HEK293 (cell line): ENCODE data around the gene DISC1.

Experiments
- CTCF ChIP-seq: fragments of 450-650 bp; formaldehyde crosslinking; IDR thresholded peaks from 2 replicates; pipeline ENCODE4 v1.5.1; 2016; ENCODE audit warnings: missing biosample characterization, missing genetic modification characterization
- EGR2 ChIP-seq: fragments of 450-650 bp; formaldehyde crosslinking; IDR thresholded peaks from 2 replicates; pipeline ENCODE4 v1.5.1; 2016; ENCODE audit warnings: low read depth, missing biosample characterization, missing genetic modification characterization
- GLIS2 ChIP-seq: fragments of 450-650 bp; formaldehyde crosslinking; IDR thresholded peaks from 2 replicates; pipeline ENCODE4 v1.5.1; 2016; ENCODE audit warnings: missing biosample characterization, missing genetic modification characterization
- INSM2 ChIP-seq: fragments of 450-650 bp; formaldehyde crosslinking; IDR thresholded peaks from 2 replicates; pipeline ENCODE4 v1.5.1; 2016; ENCODE audit warnings: missing biosample characterization, missing genetic modification characterization
- ZBTB8A ChIP-seq: fragments of 450-650 bp; formaldehyde crosslinking; IDR thresholded peaks from 2 replicates; pipeline ENCODE4 v1.5.1; 2016; ENCODE audit warnings: missing biosample characterization, missing genetic modification characterization
- ZNF174 ChIP-seq: fragments of 450-650 bp; formaldehyde crosslinking; IDR thresholded peaks from 2 replicates; pipeline ENCODE4 v1.5.0; 2017; ENCODE audit warnings: missing biosample characterization, mild to moderate bottlenecking, missing genetic modification characterization
- ZNF433 ChIP-seq: fragments of 450-650 bp; formaldehyde crosslinking; IDR thresholded peaks from 2 replicates; pipeline ENCODE4 v1.5.1; 2016; ENCODE audit warnings: missing biosample characterization, missing genetic modification characterization, low read depth
- ZNF530 ChIP-seq: fragments of 450-650 bp; formaldehyde crosslinking; IDR thresholded peaks from 2 replicates; pipeline ENCODE4 v1.5.1; 2016; ENCODE audit warnings: low read depth, missing biosample characterization, missing genetic modification characterization
- ZNF843 ChIP-seq: fragments of 450-650 bp; formaldehyde crosslinking; IDR thresholded peaks from 2 replicates; pipeline ENCODE4 v1.5.1; 2016; ENCODE audit warnings: missing biosample characterization, missing genetic modification characterization

- TF ChIP-seq CTCF (tag by site-specific recombination) (no peak), INSM2 (tag by site-specific recombination) (no peak), ZNF530 (tag by site-specific recombination) (no peak), EGR2 (tag by site-specific recombination) (no peak), ZNF843 (no peak), ZNF433 (tag by site-specific recombination) (no peak), ZBTB8A (tag by site-specific recombination) (no peak), GLIS2 (tag by site-specific recombination) (no peak), ZNF174 (tag by site-specific recombination) (no peak)
Observed at GRCh38 chr1:231972111-231972445, 345.5 kb downstream of the DISC1 start.
